GM19452 (cell line): ENCODE measurements around the gene SLC38A4.
"Not testable (repeated sequence)": the region's sequence is repeated elsewhere in the genome, so short reads cannot be mapped to it uniquely, and the experiment has no call there.

Experiments
- ATAC-seq: cut with Tn5 transposase; IDR thresholded peaks from one replicate; pipeline ENCODE4 v1.9.1; 2021; ENCODE audit not compliant: unreplicated experiment

Gene SLC38A4

GRCh38 chr12:46825591-46826414, at the start of gene SLC38A4:
Gene SLC38A4 (minus strand): TSS chr12:46825997. CDS start chr12:46793071, 32,926 bp downstream.
- no peak for ATAC-seq

GRCh38 chr12:46875095-46875494, 49.3 kb upstream of the SLC38A4 start:
- no peak for ATAC-seq

- no peak for ATAC-seq
Observed at GRCh38 chr12:46874642-46875041, 48.8 kb upstream of the SLC38A4 start.

GRCh38 chr12:46872135-46872534, 46.3 kb upstream of the SLC38A4 start:
- no peak for ATAC-seq

- ATAC-seq = no peak
Observed at GRCh38 chr12:46865311-46865710, 39.5 kb upstream of the SLC38A4 start.

GRCh38 chr12:46858368-46858767, 32.6 kb upstream of the SLC38A4 start:
- ATAC-seq = no peak

GRCh38 chr12:46857486-46857885, 31.7 kb upstream of the SLC38A4 start:
- ATAC-seq = no peak

- ATAC-seq = no peak
Observed at GRCh38 chr12:46855760-46856159, 30.0 kb upstream of the SLC38A4 start.

- not testable (repeated sequence) for ATAC-seq
Observed at GRCh38 chr12:46854188-46854587, 28.4 kb upstream of the SLC38A4 start.

GRCh38 chr12:46848792-46849191, 23.0 kb upstream of the SLC38A4 start:
- not testable (repeated sequence) for ATAC-seq

- no peak for ATAC-seq
Observed at GRCh38 chr12:46847001-46847400, 21.2 kb upstream of the SLC38A4 start.

- no peak for ATAC-seq
Observed at GRCh38 chr12:46843811-46844210, 18.0 kb upstream of the SLC38A4 start.

- ATAC-seq = no peak
Observed at GRCh38 chr12:46841891-46842290, 16.1 kb upstream of the SLC38A4 start.

GRCh38 chr12:46839964-46840363, 14.2 kb upstream of the SLC38A4 start:
- no peak for ATAC-seq

- ATAC-seq = no peak
Observed at GRCh38 chr12:46839232-46839631, 13.4 kb upstream of the SLC38A4 start.

GRCh38 chr12:46835785-46836184, 10.0 kb upstream of the SLC38A4 start:
- no peak for ATAC-seq

- ATAC-seq = no peak
Observed at GRCh38 chr12:46832130-46832704, 6.4 kb upstream of the SLC38A4 start.

- ATAC-seq = no peak
Observed at GRCh38 chr12:46831335-46832129, 5.7 kb upstream of the SLC38A4 start.

GRCh38 chr12:46830731-46831334, 5.0 kb upstream of the SLC38A4 start:
- no peak for ATAC-seq

- ATAC-seq = no peak
Observed at GRCh38 chr12:46824709-46825108, 1.1 kb downstream of the SLC38A4 start.

GRCh38 chr12:46818642-46819041, 7.2 kb downstream of the SLC38A4 start:
- no peak for ATAC-seq
